WTC11 (cell line): ENCODE measurements around the gene RREB1.

Experiments
- ATF1 ChIP-seq: sonication (generic); formaldehyde crosslinking; IDR thresholded peaks from 2 replicates; pipeline ENCODE4 v1.8.1; 2023; ENCODE audit warnings: mild to moderate bottlenecking, moderate library complexity, missing genetic modification reagents
- CREM ChIP-seq: sonication (generic); formaldehyde crosslinking; IDR thresholded peaks from 2 replicates; pipeline ENCODE4 v1.8.1; 2022; ENCODE audit warnings: mild to moderate bottlenecking, missing genetic modification reagents, moderate library complexity
- ELF4 ChIP-seq: sonication (generic); formaldehyde crosslinking; IDR thresholded peaks from 2 replicates; pipeline ENCODE4 v1.8.1; 2022; ENCODE audit warnings: low read depth, mild to moderate bottlenecking, moderate library complexity, missing genetic modification reagents
- MAX ChIP-seq: sonication (generic); formaldehyde crosslinking; IDR thresholded peaks from 2 replicates; pipeline ENCODE4 v1.8.0; 2022; ENCODE audit warnings: mild to moderate bottlenecking, missing genetic modification reagents
- NR1H2 ChIP-seq: sonication (generic); formaldehyde crosslinking; IDR thresholded peaks from 2 replicates; pipeline ENCODE4 v1.9.0; 2021; ENCODE audit warnings: mild to moderate bottlenecking, moderate library complexity, missing genetic modification reagents
- USF2 ChIP-seq: sonication (generic); formaldehyde crosslinking; IDR thresholded peaks from 2 replicates; pipeline ENCODE4 v1.8.1; 2023; ENCODE audit warnings: mild to moderate bottlenecking, missing genetic modification reagents, moderate library complexity
- ZNF423 ChIP-seq: fragments of 250-450 bp; sonication (Bioruptor Pico); IDR thresholded peaks from 2 replicates; pipeline ENCODE4 v2.1.2; 2022; ENCODE audit warnings: mild to moderate bottlenecking, moderate library complexity
- TF ChIP-seq, protein P1 (sequence below): fragments of 200-600 bp; IDR thresholded peaks from 2 replicates; pipeline ENCODE4 v1.8.0; 2022; ENCODE audit warnings: antibody characterized with exemption
- TF ChIP-seq, protein P2 (sequence below): sonication (generic); formaldehyde crosslinking; IDR thresholded peaks from 2 replicates; pipeline ENCODE4 v1.8.0; 2023; ENCODE audit warnings: missing genetic modification reagents
- TF ChIP-seq, protein P3 (sequence below): sonication (generic); formaldehyde crosslinking; IDR thresholded peaks from 2 replicates; pipeline ENCODE4 v1.8.1; 2023; ENCODE audit warnings: mild to moderate bottlenecking, missing genetic modification reagents, moderate library complexity

DNA sequence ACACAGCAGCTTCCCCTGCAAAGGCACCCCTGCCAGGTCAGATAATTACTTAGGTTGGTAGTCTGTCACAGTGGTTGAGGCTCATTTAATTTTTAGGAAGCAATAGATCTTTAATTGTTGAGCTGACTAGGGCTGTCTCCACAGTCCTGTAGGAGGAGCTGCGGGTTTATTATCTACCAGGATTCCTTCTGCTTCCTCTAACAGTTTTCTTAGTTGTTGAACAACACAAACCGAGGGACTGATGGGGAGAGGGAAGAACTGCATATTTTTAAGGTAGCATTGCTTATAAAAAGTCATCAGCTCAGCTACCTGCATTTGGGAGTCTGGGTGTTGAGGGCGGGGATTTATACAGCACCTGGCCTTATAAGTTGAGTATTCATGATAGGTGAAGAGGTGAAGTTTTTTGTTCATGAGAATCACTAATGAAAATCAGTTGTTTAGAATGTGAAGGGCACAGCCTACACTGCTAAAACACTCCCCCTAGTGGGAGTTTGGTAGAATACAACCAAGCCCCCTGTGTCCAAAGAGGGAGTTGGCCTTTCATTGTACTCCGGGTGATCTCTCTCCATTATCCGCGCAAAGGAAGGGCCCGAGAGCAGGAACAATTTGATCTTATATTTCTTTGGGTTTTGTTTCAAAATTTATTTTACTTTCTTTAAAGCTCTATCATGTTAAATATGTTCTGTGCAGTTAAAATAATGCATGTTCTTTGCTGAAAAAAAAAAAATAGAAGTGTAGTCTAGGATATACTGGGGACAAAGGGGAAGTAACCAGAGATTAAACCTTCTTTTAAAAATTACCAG is 135.6 kb downstream of the RREB1 start:
- TF ChIP-seq NR1H2 (CRISPR knock-in tag) = no peak
- TF ChIP-seq, protein P1, sequence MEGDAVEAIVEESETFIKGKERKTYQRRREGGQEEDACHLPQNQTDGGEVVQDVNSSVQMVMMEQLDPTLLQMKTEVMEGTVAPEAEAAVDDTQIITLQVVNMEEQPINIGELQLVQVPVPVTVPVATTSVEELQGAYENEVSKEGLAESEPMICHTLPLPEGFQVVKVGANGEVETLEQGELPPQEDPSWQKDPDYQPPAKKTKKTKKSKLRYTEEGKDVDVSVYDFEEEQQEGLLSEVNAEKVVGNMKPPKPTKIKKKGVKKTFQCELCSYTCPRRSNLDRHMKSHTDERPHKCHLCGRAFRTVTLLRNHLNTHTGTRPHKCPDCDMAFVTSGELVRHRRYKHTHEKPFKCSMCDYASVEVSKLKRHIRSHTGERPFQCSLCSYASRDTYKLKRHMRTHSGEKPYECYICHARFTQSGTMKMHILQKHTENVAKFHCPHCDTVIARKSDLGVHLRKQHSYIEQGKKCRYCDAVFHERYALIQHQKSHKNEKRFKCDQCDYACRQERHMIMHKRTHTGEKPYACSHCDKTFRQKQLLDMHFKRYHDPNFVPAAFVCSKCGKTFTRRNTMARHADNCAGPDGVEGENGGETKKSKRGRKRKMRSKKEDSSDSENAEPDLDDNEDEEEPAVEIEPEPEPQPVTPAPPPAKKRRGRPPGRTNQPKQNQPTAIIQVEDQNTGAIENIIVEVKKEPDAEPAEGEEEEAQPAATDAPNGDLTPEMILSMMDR = peak; percentile 78
- TF ChIP-seq, protein P2, sequence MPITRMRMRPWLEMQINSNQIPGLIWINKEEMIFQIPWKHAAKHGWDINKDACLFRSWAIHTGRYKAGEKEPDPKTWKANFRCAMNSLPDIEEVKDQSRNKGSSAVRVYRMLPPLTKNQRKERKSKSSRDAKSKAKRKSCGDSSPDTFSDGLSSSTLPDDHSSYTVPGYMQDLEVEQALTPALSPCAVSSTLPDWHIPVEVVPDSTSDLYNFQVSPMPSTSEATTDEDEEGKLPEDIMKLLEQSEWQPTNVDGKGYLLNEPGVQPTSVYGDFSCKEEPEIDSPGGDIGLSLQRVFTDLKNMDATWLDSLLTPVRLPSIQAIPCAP = no peak
- no peak for TF ChIP-seq USF2 (CRISPR knock-in tag)
- TF ChIP-seq, protein P3, sequence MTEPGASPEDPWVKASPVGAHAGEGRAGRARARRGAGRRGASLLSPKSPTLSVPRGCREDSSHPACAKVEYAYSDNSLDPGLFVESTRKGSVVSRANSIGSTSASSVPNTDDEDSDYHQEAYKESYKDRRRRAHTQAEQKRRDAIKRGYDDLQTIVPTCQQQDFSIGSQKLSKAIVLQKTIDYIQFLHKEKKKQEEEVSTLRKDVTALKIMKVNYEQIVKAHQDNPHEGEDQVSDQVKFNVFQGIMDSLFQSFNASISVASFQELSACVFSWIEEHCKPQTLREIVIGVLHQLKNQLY (CRISPR knock-in tag) = no peak
- no peak for TF ChIP-seq CREM
- TF ChIP-seq ATF1 (CRISPR knock-in tag) = no peak
- no peak for TF ChIP-seq ZNF423 (CRISPR knock-in tag)
- no peak for TF ChIP-seq MAX (CRISPR knock-in tag)
- no peak for TF ChIP-seq ELF4 (CRISPR knock-in tag)
